ENCODE data around the gene SAMD4A.

Gene SAMD4A

DNA sequence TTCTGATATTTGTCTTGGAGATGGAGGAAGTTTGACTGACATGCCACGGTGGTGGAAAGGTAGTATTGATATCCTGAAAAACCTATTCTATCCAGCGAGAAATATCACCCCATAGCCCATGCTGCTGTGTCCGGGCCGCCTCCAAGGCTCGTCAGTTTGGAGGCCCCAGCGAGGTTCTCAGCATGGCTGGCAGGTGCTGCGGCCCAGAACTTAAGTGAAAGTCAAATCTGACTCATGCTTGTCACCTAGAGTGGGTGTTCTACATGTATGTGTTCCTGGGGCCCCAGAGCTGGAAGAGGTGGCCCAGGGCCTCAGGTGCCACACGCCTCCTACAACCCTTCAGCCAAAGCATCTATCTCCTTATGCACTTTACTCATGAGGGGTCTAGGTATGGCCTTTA is 242.8 kb downstream of the SAMD4A start:
- DNase-seq = no peak

GRCh38 chr14:54812617-54813016 is 245.7 kb downstream of the SAMD4A start:
- DNase-seq = no peak

GRCh38 chr14:54813081-54813480 is 246.2 kb downstream of the SAMD4A start:
- no peak for DNase-seq

- DNase-seq = no peak
Observed at GRCh38 chr14:54814076-54814475, 247.1 kb downstream of the SAMD4A start.

- no peak for DNase-seq
Observed at GRCh38 chr14:54815016-54815415, 248.1 kb downstream of the SAMD4A start.

- DNase-seq = no peak
Observed at GRCh38 chr14:54815515-54815914, 248.6 kb downstream of the SAMD4A start.

GRCh38 chr14:54816450-54816849 is 249.5 kb downstream of the SAMD4A start:
- no peak for DNase-seq

- DNase-seq = no peak
Observed at GRCh38 chr14:54817506-54817905, 250.6 kb downstream of the SAMD4A start.

DNA sequence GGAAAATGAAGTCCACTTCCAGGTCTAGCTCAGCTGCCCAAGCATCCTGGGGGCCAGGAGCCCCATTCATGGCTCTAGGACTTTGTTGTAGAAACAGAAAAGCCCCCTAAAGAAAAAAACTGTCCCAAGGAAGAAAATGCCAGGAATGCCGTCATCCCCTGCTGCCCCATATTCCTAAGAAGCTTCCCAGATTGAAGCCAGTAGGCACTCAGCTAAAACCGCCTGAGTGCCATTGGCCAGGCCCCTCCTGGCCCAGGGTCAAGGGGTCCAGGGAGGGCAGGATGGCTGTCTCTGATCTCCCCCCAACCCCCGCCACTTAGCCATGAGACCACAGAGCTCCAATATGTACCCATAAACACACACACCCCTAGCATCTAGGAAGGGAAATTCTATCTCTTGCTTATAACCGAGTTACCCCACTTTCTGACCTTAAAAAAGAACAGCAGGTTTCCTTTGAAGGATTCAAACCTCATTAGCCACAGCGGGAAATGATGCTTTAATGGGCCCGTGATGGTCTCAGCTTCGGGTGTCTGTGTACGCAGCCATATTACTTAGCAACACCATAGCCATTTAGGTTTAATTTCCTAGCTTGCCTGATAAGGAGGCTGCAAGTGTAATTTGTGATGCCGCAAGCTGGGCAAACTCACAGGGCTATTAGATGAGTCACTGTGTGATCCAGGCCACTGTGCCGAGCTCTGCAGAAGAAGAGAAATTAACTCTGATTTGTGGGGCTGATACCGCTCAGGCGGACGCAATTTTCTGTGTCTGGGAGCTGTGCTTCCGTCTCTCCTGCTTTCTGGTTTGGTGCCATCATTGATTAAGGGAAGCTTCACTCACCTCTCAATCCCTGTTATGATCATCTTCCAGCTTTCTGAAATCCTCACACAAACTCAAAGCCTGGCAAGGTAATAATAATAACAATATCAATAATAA is 251.5 kb downstream of the SAMD4A start:
- DNase-seq = no peak

DNA sequence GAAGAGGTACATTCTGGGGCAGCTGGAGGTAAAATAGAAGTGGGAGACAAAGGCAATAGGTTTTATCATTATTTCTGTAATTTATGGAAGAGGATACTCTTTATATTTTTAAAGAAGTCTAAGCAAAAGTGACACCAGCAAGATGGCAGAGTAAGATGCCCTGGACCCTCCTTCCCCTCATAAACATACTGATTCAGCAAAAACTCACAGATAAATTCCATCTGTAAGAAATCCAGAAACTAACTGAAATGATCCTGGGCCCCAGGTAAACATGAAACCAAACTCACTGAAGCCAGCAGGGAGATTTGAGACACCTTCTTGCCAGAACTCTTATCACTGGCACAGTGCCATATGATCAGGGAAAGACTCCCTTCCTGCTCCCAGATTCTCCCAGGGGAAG is 255.8 kb downstream of the SAMD4A start:
- DNase-seq = no peak

DNA sequence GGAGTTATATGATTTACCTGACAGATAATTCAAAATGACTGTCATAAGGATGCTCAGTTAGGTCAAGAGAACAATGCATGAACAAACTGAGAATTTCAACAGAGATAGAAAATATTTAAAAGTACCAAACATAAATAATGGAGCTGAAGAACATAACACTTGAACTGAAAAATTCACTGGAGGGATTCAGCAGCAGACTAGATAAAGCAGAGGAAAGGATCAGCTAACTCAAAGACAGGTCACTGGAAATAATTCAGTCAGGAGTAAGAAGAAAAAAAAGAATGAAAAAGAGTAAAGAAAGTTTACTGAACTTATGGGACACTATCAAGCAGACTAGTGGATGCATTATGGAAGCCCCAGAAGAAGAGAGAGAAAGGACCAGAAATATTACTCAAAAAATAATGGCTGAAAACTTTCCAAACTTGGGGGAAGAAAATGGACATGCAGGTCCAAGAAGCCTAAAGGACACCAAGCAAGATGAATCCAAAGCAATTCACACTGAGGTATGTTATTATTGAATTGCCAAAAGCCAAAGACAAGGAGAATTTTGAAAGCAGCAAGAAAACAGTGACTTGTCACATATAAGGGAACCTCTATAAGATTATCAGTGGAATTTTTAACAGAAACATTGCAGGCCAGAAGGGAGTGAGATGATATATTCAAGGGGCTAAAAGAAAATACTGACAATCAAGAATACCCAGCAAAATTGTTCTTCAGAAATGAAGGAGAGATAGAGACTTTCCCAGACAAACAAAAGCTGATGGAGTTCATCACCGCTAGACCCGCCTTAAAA is 257.0 kb downstream of the SAMD4A start:
- no peak for DNase-seq

DNA sequence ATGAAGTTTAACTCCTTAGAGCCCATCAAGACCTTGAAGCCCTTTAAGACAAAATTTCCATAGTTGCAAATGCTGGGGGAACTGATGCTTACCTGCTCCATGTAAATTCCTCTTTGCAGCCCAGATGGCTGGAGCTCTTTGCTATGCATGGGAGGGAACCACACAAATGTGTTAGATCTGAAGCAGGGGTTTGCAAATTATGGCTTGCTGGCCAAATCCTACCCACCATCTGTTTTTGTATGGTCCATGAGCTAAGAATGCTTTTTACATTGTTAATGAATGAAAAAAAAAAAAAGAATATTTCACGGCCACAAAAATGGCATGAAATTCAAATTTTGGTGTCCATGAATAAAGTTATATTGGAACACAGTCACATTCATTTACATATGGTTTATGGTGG is 261.1 kb downstream of the SAMD4A start:
- DNase-seq = no peak

DNA sequence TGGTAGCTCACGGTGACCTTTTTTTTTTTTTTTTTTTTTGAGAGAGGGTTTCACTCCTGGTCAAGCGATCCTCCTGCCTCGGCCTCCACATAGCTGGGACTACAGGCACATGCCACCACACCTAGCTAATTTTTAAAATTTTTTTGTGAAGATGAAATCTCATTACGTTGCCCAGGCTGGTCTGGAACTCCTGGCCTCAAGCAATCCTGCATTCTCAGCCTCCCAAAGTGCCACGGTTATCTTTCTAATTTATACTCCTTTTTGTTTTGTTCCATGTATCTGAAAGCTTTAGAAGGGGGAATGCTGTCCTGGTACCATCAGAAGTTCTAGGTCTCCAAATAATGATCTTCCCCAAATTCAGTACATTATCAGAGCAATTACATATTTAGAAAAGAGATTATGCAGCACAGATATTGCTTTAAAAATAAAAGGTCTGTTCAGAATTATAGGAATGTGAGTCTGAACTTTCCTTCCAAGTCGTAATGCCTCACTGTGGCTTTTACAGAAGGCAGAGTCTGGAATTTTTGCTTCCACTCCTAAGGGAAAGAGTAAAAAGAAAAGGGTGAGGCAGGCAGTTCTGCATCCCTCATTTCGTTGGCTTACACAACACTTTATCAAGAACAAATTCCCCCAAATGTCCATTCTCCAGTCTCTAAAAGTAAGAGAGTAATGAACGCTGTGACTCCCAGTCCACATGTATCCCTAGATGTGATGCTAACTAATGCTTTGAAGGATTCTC is 262.7 kb downstream of the SAMD4A start:
- no peak for DNase-seq

DNA sequence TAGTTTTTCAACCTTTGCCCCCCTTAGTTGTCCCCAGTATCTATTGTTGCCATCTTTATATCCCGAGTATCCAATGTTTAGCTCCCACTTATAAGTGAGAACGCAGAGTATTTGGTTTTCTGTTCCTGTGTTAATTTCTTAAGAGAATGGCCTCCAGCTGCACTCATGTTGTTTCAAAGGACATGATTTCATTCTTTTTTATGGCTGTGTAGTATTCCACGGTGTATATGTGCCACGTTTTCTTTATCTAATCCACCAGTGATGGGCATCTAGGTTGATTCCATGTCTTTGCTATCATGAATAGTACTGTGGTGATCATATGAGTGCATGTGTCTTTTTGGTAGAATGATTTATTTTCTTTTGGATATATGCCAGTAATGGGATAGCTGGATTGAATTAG is 263.7 kb downstream of the SAMD4A start:
- no peak for DNase-seq

DNA sequence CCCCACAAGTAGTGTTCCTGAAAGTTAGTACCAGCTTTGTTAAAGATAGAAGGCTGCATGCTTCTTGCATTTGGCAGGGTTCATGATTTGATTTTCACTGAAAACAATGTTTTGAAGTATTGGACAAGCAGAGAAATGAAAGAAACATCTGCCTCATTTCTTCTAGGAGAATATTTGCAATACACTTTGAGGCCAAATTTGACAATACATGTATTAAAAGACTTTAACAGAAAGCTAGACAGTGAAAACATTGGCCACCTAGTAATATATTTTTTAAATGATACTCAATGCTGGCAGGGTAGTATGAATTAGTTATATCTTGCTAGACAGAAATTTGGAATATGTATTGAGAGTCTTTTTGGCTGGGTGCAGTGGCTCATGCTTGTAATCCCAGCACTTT is 267.2 kb downstream of the SAMD4A start:
- DNase-seq = no peak

DNA sequence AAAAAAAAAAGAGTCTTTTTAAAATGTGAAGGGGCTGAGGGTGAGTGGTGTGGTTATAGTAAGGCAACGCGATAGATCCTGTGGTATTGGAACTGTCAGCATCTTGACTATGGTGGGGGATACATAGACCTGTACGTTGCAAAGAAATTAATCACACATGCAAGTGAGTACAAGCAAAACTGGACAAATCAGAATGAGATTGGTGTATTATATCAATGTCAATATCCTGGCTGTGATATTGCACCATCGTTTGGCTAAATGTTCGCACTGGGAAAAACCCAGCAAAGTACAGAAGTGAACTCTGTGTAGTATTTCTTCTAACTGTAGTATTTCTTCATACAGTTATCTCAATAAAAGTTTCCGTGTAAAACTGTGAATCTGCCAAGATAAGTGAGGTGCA is 267.8 kb downstream of the SAMD4A start:
- DNase-seq = no peak

DNA sequence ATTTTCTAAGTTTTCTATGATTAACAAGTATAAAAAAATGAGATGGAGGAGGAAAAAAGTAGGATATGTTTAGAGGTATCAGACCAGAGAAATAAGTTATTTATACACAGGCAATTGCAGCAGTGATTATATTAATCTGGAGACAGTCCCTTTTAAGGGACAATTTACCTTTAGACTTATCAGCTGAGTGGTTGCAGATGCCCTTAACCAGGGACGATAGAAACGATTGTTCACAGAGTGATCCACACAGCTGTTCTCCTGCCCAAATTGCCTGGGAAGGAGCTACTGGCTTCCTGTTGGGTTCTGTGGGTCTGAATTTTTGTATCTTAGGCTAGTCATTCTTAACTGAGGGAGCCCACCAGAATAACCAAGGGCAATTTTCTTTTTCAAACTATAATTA is 269.3 kb downstream of the SAMD4A start:
- DNase-seq = no peak

GRCh38 chr14:54837508-54838149 is 270.7 kb downstream of the SAMD4A start:
- DNase-seq = no peak

- DNase-seq = no peak
Observed at GRCh38 chr14:54838931-54839512, 272.1 kb downstream of the SAMD4A start.

DNA sequence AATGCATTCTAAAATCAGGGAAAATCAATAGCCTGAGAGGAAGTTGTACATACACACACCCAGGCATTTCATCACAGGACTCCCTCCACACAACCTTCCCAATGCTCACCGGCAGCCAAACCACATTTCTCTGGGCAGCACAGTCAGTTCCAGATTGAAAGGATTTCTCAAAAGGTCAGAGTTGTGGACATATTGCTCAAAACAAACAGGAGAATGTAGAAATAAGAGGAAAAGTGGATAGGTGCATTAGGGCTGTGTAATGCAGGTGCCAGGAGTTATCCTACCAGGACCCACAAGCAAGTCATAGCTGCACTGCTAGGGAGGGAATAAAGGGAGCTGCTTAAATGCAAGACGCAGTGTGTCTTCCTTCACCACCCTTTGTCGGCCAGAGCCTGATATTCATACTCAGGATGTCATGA is 272.8 kb downstream of the SAMD4A start:
- DNase-seq = no peak

- no peak for DNase-seq
Observed at GRCh38 chr14:54840336-54840735, 273.4 kb downstream of the SAMD4A start.

GRCh38 chr14:54840798-54841197 is 273.9 kb downstream of the SAMD4A start:
- no peak for DNase-seq
